KOPT-K1 (cell line): ENCODE results near the gene RNF220.

Source experiments
- H3K27ac ChIP-seq: fragments of 200-600 bp; sonication (generic); 2 replicates; pipeline ENCODE4 v1.5.1; 2016; ENCODE audit warnings: antibody characterized with exemption, mild to moderate bottlenecking, low read depth, low read length; ENCODE audit not compliant: poor library complexity, severe bottlenecking
- H3K36me3 ChIP-seq: fragments of 200-600 bp; sonication (generic); 2 replicates; pipeline ENCODE4 v1.5.1; 2017; ENCODE audit warnings: antibody characterized with exemption, mild to moderate bottlenecking, low read length, moderate library complexity; ENCODE audit not compliant: insufficient read depth
- H3K9me3 ChIP-seq: fragments of 200-600 bp; sonication (generic); 2 replicates; pipeline ENCODE4 v1.5.1; 2017; ENCODE audit warnings: antibody characterized with exemption, low read length, mild to moderate bottlenecking; ENCODE audit not compliant: insufficient read depth, poor library complexity, severe bottlenecking

Gene RNF220

DNA sequence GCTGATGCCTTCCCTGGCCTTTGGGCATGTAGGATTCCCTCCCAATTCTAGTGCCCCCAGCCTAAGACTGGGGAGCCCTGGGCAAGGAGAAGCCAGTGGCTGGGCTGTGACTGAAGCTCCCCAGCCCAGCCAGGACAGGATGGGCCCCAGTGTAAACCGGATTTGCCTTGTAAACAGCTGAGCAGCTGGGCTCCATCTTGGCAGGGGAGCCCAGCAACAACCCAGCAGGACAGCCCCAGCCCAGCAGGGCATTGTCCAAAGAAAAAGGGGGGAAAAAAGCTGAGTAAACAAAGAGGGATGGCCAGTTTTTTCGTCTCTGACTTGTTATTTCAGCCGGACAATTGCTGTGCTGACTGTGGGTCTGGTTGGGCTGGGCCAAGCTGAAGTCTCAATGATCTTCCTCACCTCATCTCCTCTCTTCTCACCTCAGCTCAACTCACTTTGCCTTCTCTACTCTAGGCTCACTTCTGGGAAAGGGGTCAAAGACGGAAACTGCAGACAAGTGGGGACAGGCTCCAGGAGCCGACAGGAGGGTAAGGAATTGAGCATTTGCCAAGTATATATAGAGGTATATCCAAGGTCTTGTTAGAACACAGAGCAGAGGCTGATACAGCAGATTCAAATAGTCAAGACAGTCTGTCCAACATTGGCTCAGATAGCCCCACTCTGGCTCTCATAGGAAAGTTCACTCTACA is 171.5 kb downstream of the RNF220 start:
- no peak overlapping the region for H3K27ac ChIP-seq
- no peaks in the 10 kb centered on the region for H3K36me3 ChIP-seq
- H3K9me3 ChIP-seq, result no peaks in the 10 kb centered on the region

DNA sequence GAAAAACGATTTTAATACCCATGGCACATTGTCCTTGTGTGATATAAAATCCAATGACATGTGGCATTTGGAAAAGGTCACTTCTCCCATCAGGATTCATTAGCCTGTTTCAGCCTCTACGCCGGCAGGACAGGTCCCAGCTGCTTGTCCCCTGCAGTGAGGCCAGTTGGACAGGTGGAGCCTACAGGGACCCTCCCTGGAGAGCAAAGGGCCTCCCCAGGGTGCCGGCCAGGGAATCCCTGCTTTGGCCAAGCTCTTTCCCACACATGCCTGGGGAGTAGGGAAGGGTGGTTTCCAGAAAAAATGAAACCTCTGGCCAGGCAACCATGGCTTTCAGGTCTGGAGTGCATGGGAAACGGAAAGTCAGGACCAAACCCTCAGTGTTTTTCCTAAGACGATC is 176.2 kb downstream of the RNF220 start:
- H3K36me3 ChIP-seq, result no peaks in the 10 kb centered on the region
- H3K9me3 ChIP-seq, result no peaks in the 10 kb centered on the region
- no peak overlapping the region for H3K27ac ChIP-seq

DNA sequence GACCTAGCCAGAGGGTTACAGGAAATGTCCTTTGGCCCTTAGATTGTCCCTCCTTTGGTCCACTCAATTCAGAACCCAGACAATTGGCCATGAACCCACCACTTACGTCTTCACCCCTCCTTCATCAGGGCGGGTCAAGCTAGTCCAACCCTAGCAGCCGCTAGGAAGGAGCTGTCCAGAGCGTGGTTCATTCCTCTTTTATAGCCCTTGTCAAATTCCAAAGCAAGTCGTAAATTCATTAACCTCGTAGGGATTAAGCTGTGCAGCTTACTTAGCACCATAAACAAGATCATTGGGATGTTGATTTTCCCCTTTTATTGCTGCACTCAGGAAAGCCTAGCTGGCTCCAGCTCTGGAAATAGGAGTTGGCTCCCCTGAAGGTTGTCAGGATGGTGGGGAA is 179.1 kb downstream of the RNF220 start:
- Histone ChIP-seq H3K36me3 (no peaks in the 10 kb centered on the region), H3K27ac (no peak overlapping the region), H3K9me3 (no peaks in the 10 kb centered on the region)

DNA sequence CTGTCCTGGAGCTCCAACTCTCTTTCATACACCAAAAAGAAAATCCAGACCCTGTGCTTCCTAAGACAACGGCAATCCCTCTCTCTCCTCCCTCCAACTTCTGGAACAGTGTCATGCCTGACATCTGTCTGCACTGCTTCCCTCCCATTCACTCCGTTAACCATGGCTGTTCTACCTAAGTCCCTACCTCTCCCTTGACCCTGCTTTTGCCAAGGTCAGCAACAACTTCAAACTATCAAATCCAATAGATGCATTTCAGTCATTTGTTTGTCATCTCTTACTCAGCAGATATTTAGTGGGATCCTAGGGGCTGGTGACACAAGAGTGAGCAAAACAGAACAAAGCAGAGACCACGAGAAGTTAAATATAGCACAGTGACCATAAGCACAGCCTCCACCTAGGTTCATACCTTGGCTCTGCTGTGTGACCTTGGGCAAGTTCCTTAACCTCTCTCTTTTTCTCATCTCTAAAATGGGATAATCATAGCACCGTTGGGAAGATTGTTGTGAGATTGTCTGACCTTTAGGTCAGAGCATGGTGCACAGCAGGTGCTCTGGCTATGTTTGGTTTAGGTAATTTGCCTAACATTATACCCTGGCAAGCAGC is 180.4 kb downstream of the RNF220 start:
- Histone ChIP-seq H3K36me3 (no peaks in the 10 kb centered on the region), H3K9me3 (no peaks in the 10 kb centered on the region), H3K27ac (no peak overlapping the region)

DNA sequence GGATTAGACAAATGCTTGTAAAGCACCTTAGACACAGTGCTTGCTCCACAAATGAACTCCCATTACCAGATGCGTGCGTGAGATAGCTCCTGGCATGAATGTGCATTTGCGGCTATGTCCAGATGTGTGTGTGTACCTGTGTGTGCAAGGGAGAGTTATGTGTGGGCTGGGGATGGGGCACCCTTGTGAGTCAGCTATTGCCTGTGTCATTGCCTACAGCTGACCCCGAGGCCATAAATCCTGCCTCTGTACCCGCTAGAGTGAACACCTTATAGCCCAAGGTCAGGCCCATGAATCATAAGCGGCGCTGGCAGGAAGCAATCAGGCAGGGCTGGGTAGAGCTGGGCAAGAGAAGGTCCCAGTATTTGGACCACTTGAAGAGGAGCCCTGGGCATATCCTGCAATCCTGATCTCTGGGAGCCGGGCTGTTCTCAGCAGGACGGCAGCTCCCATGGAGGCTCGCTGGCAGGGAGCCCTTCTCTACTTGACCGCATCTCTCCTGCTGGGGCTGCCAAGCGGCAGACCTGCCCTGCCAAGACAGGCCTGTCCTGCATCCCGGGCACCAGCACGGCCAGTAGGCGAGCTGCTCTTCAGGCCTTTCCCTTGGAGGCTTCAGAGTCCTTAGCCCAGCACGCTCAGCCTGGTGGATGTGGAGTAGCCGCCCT is 182.9 kb downstream of the RNF220 start:
- no peaks in the 10 kb centered on the region for H3K9me3 ChIP-seq
- no peaks in the 10 kb centered on the region for H3K36me3 ChIP-seq
- no peak overlapping the region for H3K27ac ChIP-seq

DNA sequence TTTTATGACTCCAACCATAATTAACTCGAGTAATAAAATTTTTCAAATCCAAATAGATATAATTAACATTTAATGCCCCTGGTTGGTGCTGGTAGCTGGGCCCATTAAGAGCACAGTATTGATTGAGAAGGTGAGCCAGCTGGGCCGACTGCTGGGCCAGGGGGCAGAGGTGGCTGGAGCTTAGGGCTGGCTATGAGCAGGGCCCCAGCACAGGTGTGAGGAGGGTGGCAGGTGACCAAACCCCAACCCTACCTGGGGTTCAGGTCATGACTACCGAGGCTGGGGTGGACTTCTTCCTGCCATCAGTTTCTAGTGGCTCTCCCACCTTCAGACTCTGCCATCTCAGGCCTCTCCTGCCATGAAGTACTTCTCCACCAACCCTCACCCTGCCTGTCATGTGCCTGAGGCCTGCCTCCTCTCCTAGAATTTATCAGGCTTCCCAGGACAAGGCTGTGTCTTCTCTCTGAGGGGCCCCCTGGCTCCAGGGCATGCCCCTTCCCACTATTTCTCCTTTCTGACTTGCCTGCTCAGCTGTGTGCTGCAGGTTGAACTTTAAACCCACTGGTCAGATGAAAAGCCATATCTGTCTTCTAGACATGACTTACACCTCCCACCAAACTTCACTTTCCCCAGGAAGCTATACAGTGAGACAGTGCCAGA is 183.6 kb downstream of the RNF220 start:
- no peak overlapping the region for H3K27ac ChIP-seq
- H3K9me3 ChIP-seq, result no peaks in the 10 kb centered on the region
- no peaks in the 10 kb centered on the region for H3K36me3 ChIP-seq

DNA sequence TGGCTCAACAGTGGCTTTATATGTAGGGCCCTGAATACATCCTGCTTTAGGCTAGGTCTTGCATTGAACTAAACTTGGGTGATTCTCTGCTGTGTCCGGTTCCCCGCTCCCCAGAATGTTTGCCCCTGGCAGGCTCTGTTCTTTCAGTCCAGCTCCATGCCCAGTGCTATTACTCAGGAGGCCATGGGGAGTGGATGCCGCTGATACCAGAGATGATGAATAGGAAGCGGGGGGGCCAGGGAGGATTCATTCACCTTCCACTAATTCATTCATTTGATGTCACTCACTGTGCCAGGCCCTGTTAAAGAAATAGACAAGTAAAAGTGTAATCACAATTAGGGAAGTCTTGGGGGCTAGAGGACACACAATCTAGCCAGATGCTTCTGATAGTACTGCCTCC is 185.4 kb downstream of the RNF220 start:
- no peaks in the 10 kb centered on the region for H3K36me3 ChIP-seq
- no peak overlapping the region for H3K27ac ChIP-seq
- no peaks in the 10 kb centered on the region for H3K9me3 ChIP-seq

DNA sequence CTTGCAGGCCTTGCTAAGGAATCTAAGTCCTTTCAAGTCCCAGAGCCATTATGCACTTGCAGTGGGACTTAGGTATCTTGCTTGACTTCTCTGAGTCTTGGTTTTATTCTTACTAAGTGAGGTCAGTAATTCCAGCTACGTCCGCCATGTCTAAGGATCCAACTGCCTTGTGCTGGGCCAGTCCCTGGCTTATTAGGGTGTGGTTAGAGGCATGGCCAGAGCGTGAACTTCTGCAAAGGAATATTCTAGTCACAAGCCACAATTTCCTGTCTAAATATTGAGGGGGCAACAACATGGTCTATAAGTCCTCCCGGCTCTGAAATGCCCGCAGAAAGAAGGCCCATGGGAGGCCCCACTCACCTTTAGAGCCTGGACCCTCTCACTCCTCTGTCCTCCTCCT is 186.3 kb downstream of the RNF220 start:
- Histone ChIP-seq H3K36me3 (no peaks in the 10 kb centered on the region), H3K27ac (no peak overlapping the region), H3K9me3 (no peaks in the 10 kb centered on the region)

DNA sequence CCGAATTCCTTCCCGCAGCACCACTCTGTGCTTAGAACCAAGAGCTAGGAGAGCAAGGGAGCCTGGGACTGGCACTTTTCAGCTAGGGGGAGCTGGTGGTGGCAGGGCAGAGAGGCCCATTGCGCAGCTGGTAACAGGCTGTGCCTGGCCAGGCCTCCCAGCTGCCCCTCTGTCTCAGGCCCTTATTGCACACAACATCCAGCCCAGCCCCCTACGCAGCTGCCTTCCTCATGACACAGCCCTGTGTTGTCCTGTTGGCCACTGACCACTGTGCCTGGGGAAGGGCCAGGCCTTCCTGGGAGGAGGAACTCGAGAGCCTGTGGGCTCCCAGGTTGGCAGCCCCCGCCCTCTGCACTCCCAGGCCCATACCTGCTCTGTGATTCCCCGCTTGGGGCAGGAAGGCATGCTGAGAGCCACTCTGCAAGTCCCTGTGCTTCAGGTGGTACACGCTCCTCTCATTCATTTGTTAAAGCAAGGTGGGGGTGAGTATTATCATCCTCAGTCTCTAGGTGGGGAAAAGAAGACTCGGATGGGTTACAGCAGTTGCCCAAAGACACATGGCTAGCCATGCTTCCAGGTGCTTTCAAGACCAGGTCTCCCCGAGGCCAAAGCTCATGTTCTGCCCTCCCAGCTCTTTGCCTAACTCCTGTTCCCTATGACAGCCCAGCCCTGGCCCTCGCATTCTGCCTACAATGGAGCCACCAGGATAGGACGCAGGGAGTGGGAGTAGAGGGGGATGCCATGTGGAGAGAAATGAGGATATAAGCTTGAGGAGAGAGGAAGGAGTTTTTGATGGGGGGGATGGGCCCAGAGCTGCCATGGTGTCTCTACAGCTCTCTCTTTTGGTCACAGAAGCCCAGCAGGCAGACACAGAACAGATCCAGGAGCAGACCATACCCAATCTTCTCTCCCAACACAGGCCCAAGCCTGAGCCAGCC is 187.4 kb downstream of the RNF220 start:
- H3K27ac ChIP-seq, result no peak overlapping the region
- no peaks in the 10 kb centered on the region for H3K36me3 ChIP-seq

DNA sequence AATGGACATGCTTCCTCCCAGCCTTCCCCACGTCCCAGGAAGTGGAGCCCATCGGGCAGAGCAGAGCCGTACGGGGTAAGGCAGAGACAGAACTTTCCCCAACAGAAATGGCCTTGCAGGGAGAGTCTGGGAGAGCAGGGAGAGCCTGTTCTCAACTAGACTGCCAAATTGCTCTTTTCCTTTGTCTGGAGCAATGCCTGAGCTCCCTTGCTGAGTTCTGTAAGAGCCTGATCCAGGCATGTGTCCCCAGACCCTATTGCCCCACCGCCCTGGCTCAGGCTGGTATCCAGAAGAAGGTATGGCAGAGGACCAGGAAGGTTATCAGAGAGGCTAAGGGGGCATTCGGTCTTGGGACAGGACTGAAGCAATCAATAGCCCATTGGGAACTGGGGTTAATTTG is 189.3 kb downstream of the RNF220 start:
- H3K36me3 ChIP-seq, result no peaks in the 10 kb centered on the region
- H3K27ac ChIP-seq, result no peak overlapping the region
- no peaks in the 10 kb centered on the region for H3K9me3 ChIP-seq

More for the DNA sequence above, 187.4 kb downstream of the RNF220 start:
- no peaks in the 10 kb centered on the region for H3K9me3 ChIP-seq

DNA sequence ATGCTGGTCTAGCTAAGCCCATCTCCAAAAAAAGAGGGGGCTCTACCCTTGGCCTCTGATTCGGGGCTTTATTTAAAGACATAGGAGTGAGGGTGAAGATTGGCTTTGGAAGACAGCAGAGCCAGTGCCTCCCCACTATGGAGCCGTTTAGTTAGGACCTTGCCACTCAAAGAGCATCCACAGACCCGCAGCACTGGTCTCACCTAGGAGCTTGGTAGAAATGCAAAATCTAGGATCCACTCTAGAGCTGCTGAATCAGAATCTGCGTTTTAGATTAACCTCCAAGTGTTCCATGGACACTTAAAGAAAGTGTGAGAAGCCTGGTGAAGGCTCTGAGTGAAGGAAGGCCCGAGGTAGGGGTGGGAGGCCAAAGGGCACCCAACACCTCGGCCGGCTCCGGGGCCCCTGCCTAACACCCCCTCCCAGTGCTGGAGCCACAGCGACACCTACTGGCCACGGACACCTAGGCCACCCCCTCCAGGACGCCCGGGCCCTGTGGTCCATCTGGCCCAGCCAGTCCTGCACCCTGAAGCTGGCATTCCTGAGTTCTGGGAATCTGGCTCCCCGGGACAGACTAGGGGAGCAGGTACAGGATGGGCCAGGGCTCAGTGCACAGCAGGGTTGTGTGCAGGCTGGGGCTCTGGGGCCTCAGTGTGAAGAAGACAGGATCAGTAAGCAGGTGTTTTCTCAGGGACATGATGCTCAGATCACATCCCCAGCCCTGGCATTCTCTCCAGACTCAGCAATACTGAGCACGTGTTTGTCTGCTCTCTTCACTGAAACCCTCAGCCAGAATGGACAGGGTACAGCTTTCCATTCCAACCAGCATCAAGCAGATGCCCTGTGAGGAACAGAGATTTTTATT is 190.0 kb downstream of the RNF220 start:
- Histone ChIP-seq H3K36me3 (no peaks in the 10 kb centered on the region), H3K27ac (no peak overlapping the region), H3K9me3 (no peaks in the 10 kb centered on the region)

DNA sequence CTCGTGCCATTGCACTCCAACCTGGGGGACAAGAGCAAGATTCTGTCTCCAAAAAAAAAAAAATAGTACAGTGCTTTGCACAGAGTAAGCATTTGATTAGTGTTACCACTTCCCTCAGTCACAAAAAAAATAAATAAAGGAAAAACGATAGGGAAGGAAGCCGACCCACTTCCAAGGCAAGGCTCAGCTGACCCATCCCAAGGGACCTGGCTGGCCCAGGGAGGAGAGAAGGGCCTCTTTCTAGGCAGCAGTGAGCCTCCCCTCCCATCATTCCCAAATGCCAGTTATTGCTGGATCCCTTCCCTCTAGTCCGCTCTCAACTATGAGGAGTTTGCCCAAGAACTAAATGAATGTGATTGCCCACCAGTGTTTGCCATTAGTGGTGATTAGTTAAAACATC is 191.5 kb downstream of the RNF220 start:
- Histone ChIP-seq H3K27ac (no peak overlapping the region), H3K36me3 (no peaks in the 10 kb centered on the region), H3K9me3 (no peaks in the 10 kb centered on the region)

DNA sequence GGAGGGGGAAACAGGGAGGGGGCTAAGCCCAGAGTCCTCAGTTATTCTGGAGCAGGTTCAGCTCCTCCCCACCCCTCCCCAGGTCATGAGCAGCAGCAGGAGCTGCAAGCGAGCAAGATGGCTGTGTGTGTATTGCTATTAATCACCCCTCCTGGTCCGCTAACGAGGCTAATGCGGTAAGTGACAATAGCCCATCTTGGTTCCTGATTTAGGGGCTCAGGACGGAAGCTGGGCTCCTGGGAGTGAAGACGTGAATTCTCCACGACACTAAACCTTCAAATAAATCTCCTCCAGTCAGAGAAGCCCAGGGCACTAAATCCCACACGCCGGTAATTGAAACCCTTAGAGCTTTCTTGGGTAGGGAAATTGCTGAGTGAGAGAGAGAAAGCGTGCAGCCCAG is 193.1 kb downstream of the RNF220 start:
- H3K27ac ChIP-seq, result no peak overlapping the region
- H3K9me3 ChIP-seq, result no peaks in the 10 kb centered on the region

More for the DNA sequence above, 193.1 kb downstream of the RNF220 start:
- H3K36me3 ChIP-seq, result no peaks in the 10 kb centered on the region
